ENCODE results near the gene ATRIP. TPM values are rescaled to one million over a fixed set of nuclear protein-coding genes. Genes with fewer than 3 reads are reported as not detected.

The ATRIP gene
- total and polyA plus RNA-seq, 10 of the 15 experiments (the other 5 are each of a cell fraction or from before 2014, with no cell fraction given), result 1.4 to 16.0 (median 10.1) TPM

DNA sequence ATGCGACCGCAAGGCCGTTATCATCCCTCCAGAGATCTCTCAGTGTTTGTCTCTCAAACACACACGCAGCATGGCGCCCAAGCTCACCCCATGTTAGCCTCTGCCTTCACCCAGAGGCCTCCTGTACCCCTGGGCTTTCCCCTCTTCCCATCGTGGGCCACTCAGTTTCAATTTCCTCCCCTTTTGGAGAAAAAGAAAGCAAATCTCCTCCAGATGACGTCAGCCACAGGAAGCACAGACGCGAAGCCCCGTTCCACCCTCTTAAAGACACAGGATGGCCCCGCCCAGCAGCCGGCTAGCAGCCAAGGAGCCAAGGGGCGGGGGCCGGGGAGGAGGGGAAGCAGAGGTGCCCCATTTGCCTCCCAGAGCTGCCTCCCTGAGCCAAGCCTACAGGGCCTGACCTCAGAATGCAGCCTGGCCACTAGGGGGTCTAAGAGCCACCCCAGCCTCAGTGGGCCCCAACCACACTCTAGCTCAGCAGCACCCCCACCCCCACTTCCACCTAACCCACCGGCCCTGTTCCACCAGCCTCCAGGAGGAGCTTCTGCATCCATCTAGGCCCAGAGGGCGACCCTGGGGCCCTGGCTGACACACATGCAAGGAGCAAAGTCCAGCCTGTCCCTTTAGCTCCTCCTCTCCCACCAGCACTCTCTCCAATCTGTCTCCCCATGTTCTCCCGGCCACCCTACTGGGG is 26.5 kb downstream of the ATRIP start (continued):
- TF ChIP-seq KAT2A (conservative IDR thresholded peaks at IDR 0.05; ENCODE audit: control insufficient read depth, low read depth, low read length), result no peak
- no peak for TF ChIP-seq NFXL1 (IDR thresholded peaks at IDR 0.05; ENCODE audit: borderline replicate concordance)
- no peak for TF ChIP-seq ZNF217 (IDR thresholded peaks at IDR 0.05)
- TF ChIP-seq STAT1 (conservative IDR thresholded peaks at IDR 0.05), result peak; percentile 97
- TF ChIP-seq, protein P1, sequence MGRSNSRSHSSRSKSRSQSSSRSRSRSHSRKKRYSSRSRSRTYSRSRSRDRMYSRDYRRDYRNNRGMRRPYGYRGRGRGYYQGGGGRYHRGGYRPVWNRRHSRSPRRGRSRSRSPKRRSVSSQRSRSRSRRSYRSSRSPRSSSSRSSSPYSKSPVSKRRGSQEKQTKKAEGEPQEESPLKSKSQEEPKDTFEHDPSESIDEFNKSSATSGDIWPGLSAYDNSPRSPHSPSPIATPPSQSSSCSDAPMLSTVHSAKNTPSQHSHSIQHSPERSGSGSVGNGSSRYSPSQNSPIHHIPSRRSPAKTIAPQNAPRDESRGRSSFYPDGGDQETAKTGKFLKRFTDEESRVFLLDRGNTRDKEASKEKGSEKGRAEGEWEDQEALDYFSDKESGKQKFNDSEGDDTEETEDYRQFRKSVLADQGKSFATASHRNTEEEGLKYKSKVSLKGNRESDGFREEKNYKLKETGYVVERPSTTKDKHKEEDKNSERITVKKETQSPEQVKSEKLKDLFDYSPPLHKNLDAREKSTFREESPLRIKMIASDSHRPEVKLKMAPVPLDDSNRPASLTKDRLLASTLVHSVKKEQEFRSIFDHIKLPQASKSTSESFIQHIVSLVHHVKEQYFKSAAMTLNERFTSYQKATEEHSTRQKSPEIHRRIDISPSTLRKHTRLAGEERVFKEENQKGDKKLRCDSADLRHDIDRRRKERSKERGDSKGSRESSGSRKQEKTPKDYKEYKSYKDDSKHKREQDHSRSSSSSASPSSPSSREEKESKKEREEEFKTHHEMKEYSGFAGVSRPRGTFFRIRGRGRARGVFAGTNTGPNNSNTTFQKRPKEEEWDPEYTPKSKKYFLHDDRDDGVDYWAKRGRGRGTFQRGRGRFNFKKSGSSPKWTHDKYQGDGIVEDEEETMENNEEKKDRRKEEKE (IDR thresholded peaks at IDR 0.05), result no peak
- TF ChIP-seq NFYA (IDR thresholded peaks at IDR 0.05; ENCODE audit: borderline replicate concordance, low read depth, low read length), result no peak

DNA sequence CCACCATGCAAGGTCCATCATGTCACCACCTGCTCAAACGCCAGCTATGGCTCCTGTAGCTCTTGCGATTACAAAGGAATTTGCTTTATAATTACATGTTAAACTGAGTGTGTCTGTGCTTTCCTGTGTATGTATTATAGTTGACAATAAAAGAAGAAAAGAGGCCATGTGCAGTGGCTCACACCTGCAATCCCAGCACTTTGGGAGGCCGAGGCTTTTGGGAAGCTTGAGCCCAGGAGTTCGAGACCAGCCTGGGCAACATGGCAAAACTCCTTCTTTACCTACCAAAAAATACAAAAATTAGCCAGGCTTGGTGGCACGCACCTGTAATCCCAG is 27.0 kb downstream of the ATRIP start:
- RAD21 ChIA-PET (ENCODE audit: unreplicated experiment), result interaction anchor here (1.0 to 2.4 kb wide), 12 partner anchors 27 to 83 kb away, joined by 3 to 23 read pairs (median 7); partner anchors contain the start of genes ATRIP, CCDC51, PFKFB4 and SHISA5
- DNase-seq (ENCODE audit: low read depth, low spot score) (no peak), FAIRE-seq (no peak), ATAC-seq (no peak)
- peak overlapping the region; percentile 97 for H3K4me2 ChIP-seq (ENCODE audit: control insufficient read depth, insufficient read depth)
- H3K36me3 ChIP-seq (ENCODE audit: control insufficient read depth in 2 of 2, insufficient read depth in 2 of 2, low read length in 1 of 2), result peaks cover 0 to 5% of the 10 kb centered on the region in 2 experiments; a peak in 2 of 4 replicates
- CTCF ChIA-PET, result interaction anchor here (0.9 to 3.1 kb wide), 17 partner anchors 9 to 162 kb away, joined by 3 to 37 read pairs (median 4); partner anchors contain the start of genes SHISA5 and SLC26A6
- no peaks in the 10 kb centered on the region for H3K9me3 ChIP-seq (replicated peaks; ENCODE audit: control insufficient read depth, insufficient read depth, low read length)
- H3K27ac ChIP-seq (ENCODE audit: control insufficient read depth, insufficient read depth), result peak overlapping the region; percentile 100
- BruUV-seq (replicated peaks), result no TSS peak
- intact Hi-C loops (cut with micrococcal nuclease; ENCODE audit: unreplicated experiment) (no loop called here), in situ Hi-C loops (cut with MboI) (no loop called here)
- peak overlapping the region; percentile 99; the same call in 1 of the 2 replicates for H3K9ac ChIP-seq (ENCODE audit: control insufficient read depth, insufficient read depth, low read length)
- H3K4me1 ChIP-seq (ENCODE audit: control insufficient read depth, insufficient read depth, low read length), result peaks cover 29% of the 10 kb centered on the region
- no peak overlapping the region for H3K4me3 ChIP-seq
- H4K20me1 ChIP-seq (ENCODE audit: control insufficient read depth, insufficient read depth), result no peaks in the 10 kb centered on the region
- SMC1A ChIA-PET (ENCODE audit: uncharacterized antibody, unreplicated experiment), result interaction anchor here (0.8 to 3.4 kb wide), 13 partner anchors 10 to 79 kb away, joined by 3 to 18 read pairs (median 5); partner anchors contain the start of genes CCDC51 and TMA7
- peak overlapping the region; percentile 20; the same call in 1 of the 2 replicates for H2AFZ ChIP-seq (ENCODE audit: control insufficient read depth, low read depth, low read length)
- peaks cover 37% of the 10 kb centered on the region for H3K79me2 ChIP-seq (ENCODE audit: control insufficient read depth, insufficient read depth, low read length)
- 66% methylated on average over 5 of the region's 5 CpGs for WGBS (ENCODE audit: insufficient coverage, insufficient replicate concordance, low lambda C conversion rate, missing lambda C conversion rate)
- H3K27me3 ChIP-seq (replicated peaks in 1 of 2; ENCODE audit: control insufficient read depth in 2 of 2, insufficient read depth in 2 of 2, low read length in 1 of 2), result no peaks in the 10 kb centered on the region
- POLR2A ChIA-PET, result interaction anchor here (0.5 to 10.0 kb wide), 16 partner anchors 10 to 997 kb away, joined by 3 to 91 read pairs (median 4); partner anchors contain the start of genes ATRIP, CCDC51, PFKFB4 and QRICH1
- TF ChIP-seq CHD4 (IDR thresholded peaks at IDR 0.05) (no peak), CHD2 (IDR thresholded peaks at IDR 0.05; ENCODE audit: borderline replicate concordance, low read depth, low read length) (no peak), WRNIP1 (IDR thresholded peaks at IDR 0.05; ENCODE audit: borderline replicate concordance, low read depth, low read length) (no peak), SMC3 (IDR thresholded peaks at IDR 0.05; ENCODE audit: borderline replicate concordance, low read length) (no peak), RB1 (IDR thresholded peaks at IDR 0.05; ENCODE audit: borderline replicate concordance) (no peak), SMARCA5 (IDR thresholded peaks at IDR 0.05) (no peak), FOXM1 (IDR thresholded peaks at IDR 0.05; ENCODE audit: low read depth, low read length) (no peak), RAD21 (IDR thresholded peaks at IDR 0.05; ENCODE audit: insufficient read depth, low read depth, low read length) (no peak), BRCA1 (IDR thresholded peaks at IDR 0.05; ENCODE audit: low read depth, low read length) (no peak), RAD51 (IDR thresholded peaks at IDR 0.05) (no peak), CEBPB (IDR thresholded peaks at IDR 0.05; ENCODE audit: borderline replicate concordance in 1 of 2, low read depth in 2 of 2, low read length in 2 of 2) (no peak), CREM (IDR thresholded peaks at IDR 0.05; ENCODE audit: low read depth) (no peak), MYB (IDR thresholded peaks at IDR 0.05; ENCODE audit: borderline replicate concordance, low read depth, low read length) (no peak)

All from GM12878 (cell line).